WTC11 (cell line): ENCODE measurements around the gene ZNF451. TPM values are rescaled to one million over a fixed set of nuclear protein-coding genes. Genes with fewer than 3 reads are reported as not detected.

Source experiments
- ATAC-seq: fragments of 200-7000 bp; cut with Tn5 transposase; 2 replicates; pipeline ENCODE4 v1.10.0; 2021; ENCODE audit warnings: mild to moderate bottlenecking, moderate library complexity
- CTCF ChIA-PET: fragments of 300-600 bp; sonication (Branson Sonifier 250); formaldehyde crosslinking; loops from one replicate; lab custom pipeline; 2021; ENCODE audit warnings: antibody characterized with exemption; lab: Charles Lee
- POLR2A ChIA-PET: fragments of 350-600 bp; sonication (Branson Sonifier 250); formaldehyde crosslinking; loops from one replicate; lab custom pipeline; 2021; ENCODE audit warnings: antibody characterized with exemption; lab: Charles Lee
- DNase-seq: peaks from one replicate; pipeline ENCODE4 v3.0.0; 2021; ENCODE audit warnings: low spot score
- H3K27ac Mint-ChIP-seq: 2 replicates; pipeline ENCODE4 v1.8.0; 2021; ENCODE audit warnings: mixed read lengths
- H3K27me3 Mint-ChIP-seq: 2 replicates; pipeline ENCODE4 v1.8.0; 2021; ENCODE audit warnings: low read depth, mild to moderate bottlenecking, moderate library complexity, mixed read lengths
- H3K36me3 Mint-ChIP-seq: 2 replicates; pipeline ENCODE4 v1.8.0; 2021; ENCODE audit warnings: mixed read lengths
- H3K4me1 Mint-ChIP-seq: 2 replicates; pipeline ENCODE4 v1.8.0; 2022; ENCODE audit warnings: mixed read lengths
- H3K4me3 Mint-ChIP-seq: 2 replicates; pipeline ENCODE4 v1.8.0; 2021; ENCODE audit warnings: mild to moderate bottlenecking, moderate library complexity, mixed read lengths
- H3K9me3 Mint-ChIP-seq: 2 replicates; pipeline ENCODE4 v1.8.0; 2021; ENCODE audit warnings: mixed read lengths
- CREM ChIP-seq: sonication (generic); formaldehyde crosslinking; IDR thresholded peaks from 2 replicates; pipeline ENCODE4 v1.8.1; 2022; ENCODE audit warnings: mild to moderate bottlenecking, missing genetic modification reagents, moderate library complexity
- FOXJ3 ChIP-seq: sonication (generic); formaldehyde crosslinking; IDR thresholded peaks from 2 replicates; pipeline ENCODE4 v1.9.0; 2021; ENCODE audit warnings: missing genetic modification reagents, mild to moderate bottlenecking, borderline replicate concordance
- FOXK1 ChIP-seq: sonication (generic); formaldehyde crosslinking; IDR thresholded peaks from 2 replicates; pipeline ENCODE4 v1.8.0; 2022; ENCODE audit warnings: mild to moderate bottlenecking, moderate library complexity, missing genetic modification reagents
- GABPB1 ChIP-seq: sonication (generic); formaldehyde crosslinking; IDR thresholded peaks from 2 replicates; pipeline ENCODE4 v1.8.1; 2023; ENCODE audit warnings: mild to moderate bottlenecking, missing genetic modification reagents
- HMGA2 ChIP-seq: fragments of 250-450 bp; sonication (Bioruptor Pico); IDR thresholded peaks from 2 replicates; pipeline ENCODE4 v1.4.0; 2021; ENCODE audit warnings: mild to moderate bottlenecking, moderate library complexity
- IRF2 ChIP-seq: sonication (generic); formaldehyde crosslinking; IDR thresholded peaks from 2 replicates; pipeline ENCODE4 v1.8.0; 2022; ENCODE audit warnings: low read depth, missing genetic modification reagents, borderline replicate concordance
- JAZF1 ChIP-seq: fragments of 250-450 bp; sonication (Bioruptor Pico); IDR thresholded peaks from 2 replicates; pipeline ENCODE4 v1.9.0; 2021; ENCODE audit warnings: moderate library complexity, mild to moderate bottlenecking, inconsistent platforms
- MXD4 ChIP-seq: fragments of 250-450 bp; sonication (Bioruptor Pico); IDR thresholded peaks from 2 replicates; pipeline ENCODE4 v1.8.0; 2021; ENCODE audit warnings: mild to moderate bottlenecking, moderate library complexity, borderline replicate concordance
- MYBL2 ChIP-seq: sonication (generic); formaldehyde crosslinking; IDR thresholded peaks from 2 replicates; pipeline ENCODE4 v1.8.1; 2023; ENCODE audit warnings: mild to moderate bottlenecking, moderate library complexity, missing genetic modification reagents
- NR3C1 ChIP-seq: sonication (generic); formaldehyde crosslinking; conservative IDR thresholded peaks from 2 replicates; pipeline ENCODE4 v1.8.1; 2023; ENCODE audit warnings: low read depth, mild to moderate bottlenecking, missing genetic modification reagents
- SMAD4 ChIP-seq: sonication (generic); formaldehyde crosslinking; IDR thresholded peaks from 2 replicates; pipeline ENCODE4 v1.8.0; 2022; ENCODE audit warnings: mild to moderate bottlenecking, missing genetic modification reagents
- TCF7 ChIP-seq: sonication (generic); formaldehyde crosslinking; IDR thresholded peaks from 2 replicates; pipeline ENCODE4 v1.8.0; 2022; ENCODE audit warnings: mild to moderate bottlenecking, low read depth, missing genetic modification reagents, moderate library complexity
- TEAD1 ChIP-seq: sonication (generic); formaldehyde crosslinking; IDR thresholded peaks from 2 replicates; pipeline ENCODE4 v1.8.0; 2022; ENCODE audit warnings: mild to moderate bottlenecking, missing genetic modification reagents
- TP53 ChIP-seq: sonication (generic); formaldehyde crosslinking; IDR thresholded peaks from 2 replicates; pipeline ENCODE4 v1.8.1; 2023; ENCODE audit warnings: mild to moderate bottlenecking, missing genetic modification reagents
- ZNF263 ChIP-seq: sonication (generic); formaldehyde crosslinking; IDR thresholded peaks from 2 replicates; pipeline ENCODE4 v1.8.1; 2022; ENCODE audit warnings: low read depth, mild to moderate bottlenecking, moderate library complexity, missing genetic modification reagents
- ZNF416 ChIP-seq: fragments of 250-450 bp; sonication (Bioruptor Pico); IDR thresholded peaks from 2 replicates; pipeline ENCODE4 v1.9.0; 2021; ENCODE audit warnings: mild to moderate bottlenecking, inconsistent platforms
- total RNA-seq: library from RNA; stranded (reverse); gene quantifications from 3 replicates; pipeline ENCODE4 v1.2.3, GENCODE V29; 2021
- TF ChIP-seq, protein P1 (sequence below): sonication (generic); formaldehyde crosslinking; IDR thresholded peaks from 2 replicates; pipeline ENCODE4 v1.8.1; 2023; ENCODE audit warnings: mild to moderate bottlenecking, missing genetic modification reagents
- TF ChIP-seq, protein P2 (sequence below): sonication (generic); formaldehyde crosslinking; IDR thresholded peaks from 2 replicates; pipeline ENCODE4 v1.8.0; 2023; ENCODE audit warnings: missing genetic modification reagents, mild to moderate bottlenecking, borderline replicate concordance
- TF ChIP-seq, protein P3 (sequence below): sonication (generic); formaldehyde crosslinking; IDR thresholded peaks from 2 replicates; pipeline ENCODE4 v1.8.0; 2022; ENCODE audit warnings: mild to moderate bottlenecking, missing genetic modification reagents
- TF ChIP-seq, protein P4 (sequence below): fragments of 250-450 bp; sonication (Bioruptor Pico); IDR thresholded peaks from 2 replicates; pipeline ENCODE4 v1.9.0; 2021; ENCODE audit warnings: mild to moderate bottlenecking
- TF ChIP-seq, protein P5 (sequence below): sonication (generic); formaldehyde crosslinking; conservative IDR thresholded peaks from 2 replicates; pipeline ENCODE4 v1.8.1; 2023; ENCODE audit warnings: mild to moderate bottlenecking, low read depth, missing genetic modification reagents, moderate library complexity

Gene ZNF451
- total RNA-seq, 1 experiment from 2014 or later = 55.4 TPM

DNA sequence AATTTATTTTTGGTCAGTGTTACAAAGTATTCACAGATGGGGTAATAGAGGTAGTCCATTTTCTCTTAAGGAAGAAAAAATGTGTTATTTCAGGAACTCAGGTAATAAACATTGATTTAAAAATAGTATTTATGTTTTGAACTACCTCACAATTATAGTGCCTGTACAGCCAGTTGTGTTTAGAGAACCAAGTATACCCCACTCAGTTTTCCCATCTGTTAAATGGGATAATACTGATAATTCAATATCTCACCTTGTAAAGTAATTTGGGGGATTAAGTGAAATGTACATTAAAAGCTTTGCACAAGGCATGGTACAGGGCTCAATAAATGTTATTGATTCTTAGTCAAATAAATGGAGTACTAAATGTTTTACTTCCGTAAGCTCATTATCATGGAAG lies 4.7 kb downstream of the ZNF451 start:
- Mint-ChIP-seq H3K27ac (no peak overlapping the region), H3K4me3 (no peak overlapping the region), H3K4me1 (peaks cover 13% of the 10 kb centered on the region), H3K36me3 (peaks cover 25% of the 10 kb centered on the region), H3K9me3 (no peaks in the 10 kb centered on the region), H3K27me3 (no peaks in the 10 kb centered on the region)
- ChIA-PET POLR2A (no interaction called here), CTCF (interaction anchor here (0.9 kb wide), 1 partner anchor 99 kb away, joined by 3 read pairs; no protein-coding TSS in a partner anchor)
- TF ChIP-seq GABPB1 = no peak
- no peak for TF ChIP-seq CREM (CRISPR knock-in tag)
- no peak for TF ChIP-seq IRF2 (CRISPR knock-in tag)
- no peak for TF ChIP-seq TCF7
- TF ChIP-seq FOXJ3 (CRISPR knock-in tag) = no peak
- no peak for TF ChIP-seq NR3C1
- TF ChIP-seq, protein P1, sequence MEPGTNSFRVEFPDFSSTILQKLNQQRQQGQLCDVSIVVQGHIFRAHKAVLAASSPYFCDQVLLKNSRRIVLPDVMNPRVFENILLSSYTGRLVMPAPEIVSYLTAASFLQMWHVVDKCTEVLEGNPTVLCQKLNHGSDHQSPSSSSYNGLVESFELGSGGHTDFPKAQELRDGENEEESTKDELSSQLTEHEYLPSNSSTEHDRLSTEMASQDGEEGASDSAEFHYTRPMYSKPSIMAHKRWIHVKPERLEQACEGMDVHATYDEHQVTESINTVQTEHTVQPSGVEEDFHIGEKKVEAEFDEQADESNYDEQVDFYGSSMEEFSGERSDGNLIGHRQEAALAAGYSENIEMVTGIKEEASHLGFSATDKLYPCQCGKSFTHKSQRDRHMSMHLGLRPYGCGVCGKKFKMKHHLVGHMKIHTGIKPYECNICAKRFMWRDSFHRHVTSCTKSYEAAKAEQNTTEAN (CRISPR knock-in tag) = no peak
- TF ChIP-seq, protein P2, sequence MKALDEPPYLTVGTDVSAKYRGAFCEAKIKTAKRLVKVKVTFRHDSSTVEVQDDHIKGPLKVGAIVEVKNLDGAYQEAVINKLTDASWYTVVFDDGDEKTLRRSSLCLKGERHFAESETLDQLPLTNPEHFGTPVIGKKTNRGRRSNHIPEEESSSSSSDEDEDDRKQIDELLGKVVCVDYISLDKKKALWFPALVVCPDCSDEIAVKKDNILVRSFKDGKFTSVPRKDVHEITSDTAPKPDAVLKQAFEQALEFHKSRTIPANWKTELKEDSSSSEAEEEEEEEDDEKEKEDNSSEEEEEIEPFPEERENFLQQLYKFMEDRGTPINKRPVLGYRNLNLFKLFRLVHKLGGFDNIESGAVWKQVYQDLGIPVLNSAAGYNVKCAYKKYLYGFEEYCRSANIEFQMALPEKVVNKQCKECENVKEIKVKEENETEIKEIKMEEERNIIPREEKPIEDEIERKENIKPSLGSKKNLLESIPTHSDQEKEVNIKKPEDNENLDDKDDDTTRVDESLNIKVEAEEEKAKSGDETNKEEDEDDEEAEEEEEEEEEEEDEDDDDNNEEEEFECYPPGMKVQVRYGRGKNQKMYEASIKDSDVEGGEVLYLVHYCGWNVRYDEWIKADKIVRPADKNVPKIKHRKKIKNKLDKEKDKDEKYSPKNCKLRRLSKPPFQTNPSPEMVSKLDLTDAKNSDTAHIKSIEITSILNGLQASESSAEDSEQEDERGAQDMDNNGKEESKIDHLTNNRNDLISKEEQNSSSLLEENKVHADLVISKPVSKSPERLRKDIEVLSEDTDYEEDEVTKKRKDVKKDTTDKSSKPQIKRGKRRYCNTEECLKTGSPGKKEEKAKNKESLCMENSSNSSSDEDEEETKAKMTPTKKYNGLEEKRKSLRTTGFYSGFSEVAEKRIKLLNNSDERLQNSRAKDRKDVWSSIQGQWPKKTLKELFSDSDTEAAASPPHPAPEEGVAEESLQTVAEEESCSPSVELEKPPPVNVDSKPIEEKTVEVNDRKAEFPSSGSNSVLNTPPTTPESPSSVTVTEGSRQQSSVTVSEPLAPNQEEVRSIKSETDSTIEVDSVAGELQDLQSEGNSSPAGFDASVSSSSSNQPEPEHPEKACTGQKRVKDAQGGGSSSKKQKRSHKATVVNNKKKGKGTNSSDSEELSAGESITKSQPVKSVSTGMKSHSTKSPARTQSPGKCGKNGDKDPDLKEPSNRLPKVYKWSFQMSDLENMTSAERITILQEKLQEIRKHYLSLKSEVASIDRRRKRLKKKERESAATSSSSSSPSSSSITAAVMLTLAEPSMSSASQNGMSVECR (CRISPR knock-in tag) = no peak
- TF ChIP-seq JAZF1 (CRISPR knock-in tag) = no peak
- DNase-seq (no peak), ATAC-seq (no peak)

DNA sequence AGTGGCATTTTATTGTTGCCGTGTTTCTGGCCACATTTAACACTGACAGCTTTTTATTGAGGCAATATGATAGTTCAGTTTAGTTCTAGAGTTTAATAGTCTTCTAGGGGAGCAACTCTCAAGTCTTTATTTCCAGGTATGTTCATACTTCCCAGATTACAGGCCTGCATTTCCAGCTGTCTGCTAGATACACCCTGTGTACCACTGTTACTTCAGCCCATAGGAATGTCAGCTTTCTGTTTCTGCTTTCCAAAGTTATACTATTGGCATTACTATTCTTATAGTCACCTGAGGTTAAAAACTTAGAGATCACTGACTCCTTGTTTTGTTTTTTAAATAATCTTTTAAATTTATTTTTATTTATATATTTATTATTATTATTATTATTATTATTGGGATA lies 7.6 kb downstream of the ZNF451 start:
- ATAC-seq = no peak
- no peak overlapping the region for H3K4me3 Mint-ChIP-seq
- no peaks in the 10 kb centered on the region for H3K9me3 Mint-ChIP-seq
- ChIA-PET CTCF (no interaction called here), POLR2A (no interaction called here)
- H3K36me3 Mint-ChIP-seq = peaks cover 43% of the 10 kb centered on the region
- no peak overlapping the region for H3K27ac Mint-ChIP-seq
- H3K27me3 Mint-ChIP-seq = no peaks in the 10 kb centered on the region
- DNase-seq = no peak
- peak; percentile 71 for TF ChIP-seq HMGA2
- no peak for TF ChIP-seq MXD4
- H3K4me1 Mint-ChIP-seq = no peaks in the 10 kb centered on the region; the same call in 1 of the 2 replicates

DNA sequence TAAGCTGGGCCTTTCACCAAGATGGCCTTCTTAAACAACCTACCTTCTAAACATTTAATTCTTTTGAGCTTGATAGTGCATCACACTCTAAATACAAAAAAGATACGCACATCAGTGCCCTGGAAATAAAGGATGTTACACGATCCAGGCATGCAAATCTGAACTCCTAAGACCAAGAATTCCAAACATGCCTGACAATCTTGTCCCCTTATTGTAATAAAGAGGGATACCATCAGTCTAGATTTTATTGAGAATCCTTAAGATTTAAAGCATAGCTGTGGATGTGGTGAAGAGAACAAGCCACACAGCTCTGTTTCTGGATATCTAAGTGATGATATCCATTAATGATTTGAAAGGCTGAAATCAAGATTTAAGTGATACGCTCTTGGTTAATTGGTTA lies 13.0 kb downstream of the ZNF451 start:
- Mint-ChIP-seq H3K27me3 (no peaks in the 10 kb centered on the region), H3K36me3 (peaks cover 54% of the 10 kb centered on the region), H3K9me3 (no peaks in the 10 kb centered on the region), H3K27ac (no peak overlapping the region), H3K4me1 (peaks cover under 1% of the 10 kb centered on the region; the same call in 1 of the 2 replicates), H3K4me3 (no peak overlapping the region)
- CTCF ChIA-PET = no interaction called here
- POLR2A ChIA-PET = interaction anchor here (1.2 kb wide), 1 partner anchor 13 kb away, joined by 3 read pairs; the partner anchor contains the start of gene ZNF451
- DNase-seq (no peak), ATAC-seq (no peak)
- no peak for TF ChIP-seq TEAD1 (CRISPR knock-in tag)
- no peak for TF ChIP-seq SMAD4 (CRISPR knock-in tag)
- no peak for TF ChIP-seq GABPB1
- TF ChIP-seq, protein P3, sequence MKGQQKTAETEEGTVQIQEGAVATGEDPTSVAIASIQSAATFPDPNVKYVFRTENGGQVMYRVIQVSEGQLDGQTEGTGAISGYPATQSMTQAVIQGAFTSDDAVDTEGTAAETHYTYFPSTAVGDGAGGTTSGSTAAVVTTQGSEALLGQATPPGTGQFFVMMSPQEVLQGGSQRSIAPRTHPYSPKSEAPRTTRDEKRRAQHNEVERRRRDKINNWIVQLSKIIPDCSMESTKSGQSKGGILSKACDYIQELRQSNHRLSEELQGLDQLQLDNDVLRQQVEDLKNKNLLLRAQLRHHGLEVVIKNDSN (CRISPR knock-in tag) = no peak
- no peak for TF ChIP-seq TP53 (CRISPR knock-in tag)
- no peak for TF ChIP-seq FOXK1 (CRISPR knock-in tag)
- TF ChIP-seq, protein P4, sequence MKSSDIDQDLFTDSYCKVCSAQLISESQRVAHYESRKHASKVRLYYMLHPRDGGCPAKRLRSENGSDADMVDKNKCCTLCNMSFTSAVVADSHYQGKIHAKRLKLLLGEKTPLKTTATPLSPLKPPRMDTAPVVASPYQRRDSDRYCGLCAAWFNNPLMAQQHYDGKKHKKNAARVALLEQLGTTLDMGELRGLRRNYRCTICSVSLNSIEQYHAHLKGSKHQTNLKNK (CRISPR knock-in tag) = no peak
- no peak for TF ChIP-seq HMGA2
- TF ChIP-seq ZNF416 = no peak
- TF ChIP-seq MYBL2 (CRISPR knock-in tag) = no peak
- TF ChIP-seq, protein P5, sequence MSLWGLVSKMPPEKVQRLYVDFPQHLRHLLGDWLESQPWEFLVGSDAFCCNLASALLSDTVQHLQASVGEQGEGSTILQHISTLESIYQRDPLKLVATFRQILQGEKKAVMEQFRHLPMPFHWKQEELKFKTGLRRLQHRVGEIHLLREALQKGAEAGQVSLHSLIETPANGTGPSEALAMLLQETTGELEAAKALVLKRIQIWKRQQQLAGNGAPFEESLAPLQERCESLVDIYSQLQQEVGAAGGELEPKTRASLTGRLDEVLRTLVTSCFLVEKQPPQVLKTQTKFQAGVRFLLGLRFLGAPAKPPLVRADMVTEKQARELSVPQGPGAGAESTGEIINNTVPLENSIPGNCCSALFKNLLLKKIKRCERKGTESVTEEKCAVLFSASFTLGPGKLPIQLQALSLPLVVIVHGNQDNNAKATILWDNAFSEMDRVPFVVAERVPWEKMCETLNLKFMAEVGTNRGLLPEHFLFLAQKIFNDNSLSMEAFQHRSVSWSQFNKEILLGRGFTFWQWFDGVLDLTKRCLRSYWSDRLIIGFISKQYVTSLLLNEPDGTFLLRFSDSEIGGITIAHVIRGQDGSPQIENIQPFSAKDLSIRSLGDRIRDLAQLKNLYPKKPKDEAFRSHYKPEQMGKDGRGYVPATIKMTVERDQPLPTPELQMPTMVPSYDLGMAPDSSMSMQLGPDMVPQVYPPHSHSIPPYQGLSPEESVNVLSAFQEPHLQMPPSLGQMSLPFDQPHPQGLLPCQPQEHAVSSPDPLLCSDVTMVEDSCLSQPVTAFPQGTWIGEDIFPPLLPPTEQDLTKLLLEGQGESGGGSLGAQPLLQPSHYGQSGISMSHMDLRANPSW (CRISPR knock-in tag) = no peak
- TF ChIP-seq ZNF263 (CRISPR knock-in tag) = no peak
